ENCODE measurements around the gene NELFA.

Gene NELFA

DNA sequence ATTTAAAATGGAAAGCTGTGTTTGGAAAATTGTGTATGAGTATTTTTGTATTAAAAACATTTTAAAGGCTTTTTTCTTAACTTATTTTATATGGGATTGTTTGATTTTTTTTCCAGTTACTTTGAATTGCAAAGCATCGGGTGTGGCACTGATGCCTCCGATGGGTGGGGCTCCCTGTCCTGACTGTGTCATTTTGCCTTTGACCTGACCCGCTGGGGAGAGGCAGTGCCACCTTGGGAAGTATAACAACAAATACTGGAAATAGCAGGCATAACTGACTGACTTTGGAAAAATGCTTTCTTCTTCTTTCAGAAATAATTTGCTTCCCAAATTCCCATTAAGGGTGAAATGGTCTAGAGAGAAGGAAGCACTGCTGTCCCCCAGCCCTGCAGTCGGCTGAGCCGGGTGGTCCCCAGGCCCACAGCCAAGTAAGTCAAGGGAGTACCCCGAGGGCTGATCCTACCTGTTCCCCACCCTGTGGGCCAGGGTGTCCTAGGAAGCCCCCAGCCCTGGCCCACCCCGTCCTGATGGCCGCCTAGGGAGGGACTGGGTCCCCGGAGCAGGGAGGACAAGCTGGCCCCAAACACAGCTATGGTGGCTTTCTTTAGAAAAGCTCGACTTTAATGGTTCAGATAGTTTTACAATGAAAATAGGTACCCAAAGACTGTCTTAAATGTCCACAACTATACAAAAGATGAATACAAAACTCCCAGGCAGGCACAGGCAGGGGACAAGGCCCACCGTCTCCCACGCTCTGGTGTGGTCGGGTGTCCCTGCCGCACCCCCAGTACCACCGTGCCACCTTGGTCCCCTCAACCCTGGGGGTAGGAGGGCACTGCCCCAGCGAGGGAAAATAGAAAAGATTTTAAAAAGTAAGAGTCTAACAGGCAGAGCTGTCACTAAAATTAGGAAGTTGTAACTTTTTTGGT is 26.4 kb downstream of the NELFA start:
- Histone ChIP-seq H3K4me3 (ENCODE audit: low read depth, low read length) (no peak overlapping the region), H3K36me3 (ENCODE audit: control insufficient read depth in 2 of 2, insufficient read depth in 1 of 2, low read length in 2 of 2) (peaks cover 0 to 98% of the 10 kb centered on the region in 2 experiments; a peak in 2 of 3 replicates), H3K4me1 (ENCODE audit: control insufficient read depth, insufficient read depth, low read length) (no peaks in the 10 kb centered on the region), H3K27ac (ENCODE audit: extremely low read depth, low read depth, low read length) (no peak overlapping the region), H3K9me3 (ENCODE audit: control insufficient read depth, insufficient read depth, low read depth, low read length) (no peaks in the 10 kb centered on the region)
- CTCF ChIA-PET: interaction anchor here (0.6 kb wide), 2 partner anchors 10 to 252 kb away, joined by 3 to 4 read pairs; no protein-coding TSS in a partner anchor
- TF ChIP-seq ZBTB1 (tag by site-specific recombination; IDR thresholded peaks at IDR 0.05) (no peak), ZNF155 (tag by site-specific recombination; IDR thresholded peaks at IDR 0.05) (no peak), ZNF391 (tag by site-specific recombination; IDR thresholded peaks at IDR 0.05; ENCODE audit: borderline replicate concordance, low read depth) (no peak), EGR2 (tag by site-specific recombination; IDR thresholded peaks at IDR 0.05; ENCODE audit: low read depth) (no peak), SCRT1 (tag by site-specific recombination; IDR thresholded peaks at IDR 0.05; ENCODE audit: borderline replicate concordance) (no peak), OSR2 (tag by site-specific recombination; IDR thresholded peaks at IDR 0.05) (no peak), ZNF341 (tag by site-specific recombination; IDR thresholded peaks at IDR 0.05; ENCODE audit: low read depth) (no peak), GLI2 (tag by site-specific recombination; IDR thresholded peaks at IDR 0.05; ENCODE audit: borderline replicate concordance, low read depth) (no peak), KLF1 (tag by site-specific recombination; IDR thresholded peaks at IDR 0.05) (peak; percentile 69), PRDM1 (tag by site-specific recombination; IDR thresholded peaks at IDR 0.05) (0 out of 2 replicates have a peak, but pooled peaks have one; percentile 0), HOXA7 (CRISPR knock-in tag; IDR thresholded peaks at IDR 0.05; ENCODE audit: borderline replicate concordance) (no peak), ZNF561 (tag by site-specific recombination; IDR thresholded peaks at IDR 0.05; ENCODE audit: borderline replicate concordance) (no peak)
- TF ChIP-seq, protein P1, sequence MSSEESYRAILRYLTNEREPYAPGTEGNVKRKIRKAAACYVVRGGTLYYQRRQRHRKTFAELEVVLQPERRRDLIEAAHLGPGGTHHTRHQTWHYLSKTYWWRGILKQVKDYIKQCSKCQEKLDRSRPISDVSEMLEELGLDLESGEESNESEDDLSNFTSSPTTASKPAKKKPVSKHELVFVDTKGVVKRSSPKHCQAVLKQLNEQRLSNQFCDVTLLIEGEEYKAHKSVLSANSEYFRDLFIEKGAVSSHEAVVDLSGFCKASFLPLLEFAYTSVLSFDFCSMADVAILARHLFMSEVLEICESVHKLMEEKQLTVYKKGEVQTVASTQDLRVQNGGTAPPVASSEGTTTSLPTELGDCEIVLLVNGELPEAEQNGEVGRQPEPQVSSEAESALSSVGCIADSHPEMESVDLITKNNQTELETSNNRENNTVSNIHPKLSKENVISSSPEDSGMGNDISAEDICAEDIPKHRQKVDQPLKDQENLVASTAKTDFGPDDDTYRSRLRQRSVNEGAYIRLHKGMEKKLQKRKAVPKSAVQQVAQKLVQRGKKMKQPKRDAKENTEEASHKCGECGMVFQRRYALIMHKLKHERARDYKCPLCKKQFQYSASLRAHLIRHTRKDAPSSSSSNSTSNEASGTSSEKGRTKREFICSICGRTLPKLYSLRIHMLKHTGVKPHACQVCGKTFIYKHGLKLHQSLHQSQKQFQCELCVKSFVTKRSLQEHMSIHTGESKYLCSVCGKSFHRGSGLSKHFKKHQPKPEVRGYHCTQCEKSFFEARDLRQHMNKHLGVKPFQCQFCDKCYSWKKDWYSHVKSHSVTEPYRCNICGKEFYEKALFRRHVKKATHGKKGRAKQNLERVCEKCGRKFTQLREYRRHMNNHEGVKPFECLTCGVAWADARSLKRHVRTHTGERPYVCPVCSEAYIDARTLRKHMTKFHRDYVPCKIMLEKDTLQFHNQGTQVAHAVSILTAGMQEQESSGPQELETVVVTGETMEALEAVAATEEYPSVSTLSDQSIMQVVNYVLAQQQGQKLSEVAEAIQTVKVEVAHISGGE (tag by site-specific recombination; conservative IDR thresholded peaks at IDR 0.05; ENCODE audit: low read depth): no peak
- TF ChIP-seq, protein P2, sequence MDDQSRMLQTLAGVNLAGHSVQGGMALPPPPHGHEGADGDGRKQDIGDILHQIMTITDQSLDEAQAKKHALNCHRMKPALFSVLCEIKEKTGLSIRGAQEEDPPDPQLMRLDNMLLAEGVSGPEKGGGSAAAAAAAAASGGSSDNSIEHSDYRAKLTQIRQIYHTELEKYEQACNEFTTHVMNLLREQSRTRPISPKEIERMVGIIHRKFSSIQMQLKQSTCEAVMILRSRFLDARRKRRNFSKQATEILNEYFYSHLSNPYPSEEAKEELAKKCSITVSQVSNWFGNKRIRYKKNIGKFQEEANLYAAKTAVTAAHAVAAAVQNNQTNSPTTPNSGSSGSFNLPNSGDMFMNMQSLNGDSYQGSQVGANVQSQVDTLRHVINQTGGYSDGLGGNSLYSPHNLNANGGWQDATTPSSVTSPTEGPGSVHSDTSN (CRISPR knock-in tag; IDR thresholded peaks at IDR 0.05): no peak
- TF ChIP-seq, protein P3, sequence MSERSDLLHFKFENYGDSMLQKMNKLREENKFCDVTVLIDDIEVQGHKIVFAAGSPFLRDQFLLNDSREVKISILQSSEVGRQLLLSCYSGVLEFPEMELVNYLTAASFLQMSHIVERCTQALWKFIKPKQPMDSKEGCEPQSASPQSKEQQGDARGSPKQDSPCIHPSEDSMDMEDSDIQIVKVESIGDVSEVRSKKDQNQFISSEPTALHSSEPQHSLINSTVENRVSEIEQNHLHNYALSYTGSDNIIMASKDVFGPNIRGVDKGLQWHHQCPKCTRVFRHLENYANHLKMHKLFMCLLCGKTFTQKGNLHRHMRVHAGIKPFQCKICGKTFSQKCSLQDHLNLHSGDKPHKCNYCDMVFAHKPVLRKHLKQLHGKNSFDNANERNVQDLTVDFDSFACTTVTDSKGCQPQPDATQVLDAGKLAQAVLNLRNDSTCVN (tag by site-specific recombination; optimal IDR thresholded peaks at IDR 0.05): no peak
- TF ChIP-seq, protein P4, sequence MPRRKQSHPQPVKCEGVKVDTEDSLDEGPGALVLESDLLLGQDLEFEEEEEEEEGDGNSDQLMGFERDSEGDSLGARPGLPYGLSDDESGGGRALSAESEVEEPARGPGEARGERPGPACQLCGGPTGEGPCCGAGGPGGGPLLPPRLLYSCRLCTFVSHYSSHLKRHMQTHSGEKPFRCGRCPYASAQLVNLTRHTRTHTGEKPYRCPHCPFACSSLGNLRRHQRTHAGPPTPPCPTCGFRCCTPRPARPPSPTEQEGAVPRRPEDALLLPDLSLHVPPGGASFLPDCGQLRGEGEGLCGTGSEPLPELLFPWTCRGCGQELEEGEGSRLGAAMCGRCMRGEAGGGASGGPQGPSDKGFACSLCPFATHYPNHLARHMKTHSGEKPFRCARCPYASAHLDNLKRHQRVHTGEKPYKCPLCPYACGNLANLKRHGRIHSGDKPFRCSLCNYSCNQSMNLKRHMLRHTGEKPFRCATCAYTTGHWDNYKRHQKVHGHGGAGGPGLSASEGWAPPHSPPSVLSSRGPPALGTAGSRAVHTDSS (tag by site-specific recombination; IDR thresholded peaks at IDR 0.05): no peak
- POLR2A ChIA-PET: no interaction called here

All from HEK293 (cell line).